H4 (cell line): Measurements from ENCODE around the gene SMG6. TPM values are rescaled to one million over a fixed set of nuclear protein-coding genes. Genes with fewer than 3 reads are reported as not detected.

ENCODE experiments used
- DNase-seq: peaks from one replicate; pipeline ENCODE4 v3.0.0-alpha.2; 2015; ENCODE audit warnings: low spot score
- total RNA-seq: library from RNA; depleted of rRNA; stranded (reverse); fragments of >200 nt; shearing (Covaris generic); gene quantifications from 2 replicates; pipeline ENCODE4 v1.2.3, GENCODE V29; 2014

Gene SMG6
- total RNA-seq, 1 experiment from 2014 or later, result 10.3 TPM

- DNase-seq, result no peak
Observed at GRCh38 chr17:2060681-2061440, 242.7 kb downstream of the SMG6 start.

DNA sequence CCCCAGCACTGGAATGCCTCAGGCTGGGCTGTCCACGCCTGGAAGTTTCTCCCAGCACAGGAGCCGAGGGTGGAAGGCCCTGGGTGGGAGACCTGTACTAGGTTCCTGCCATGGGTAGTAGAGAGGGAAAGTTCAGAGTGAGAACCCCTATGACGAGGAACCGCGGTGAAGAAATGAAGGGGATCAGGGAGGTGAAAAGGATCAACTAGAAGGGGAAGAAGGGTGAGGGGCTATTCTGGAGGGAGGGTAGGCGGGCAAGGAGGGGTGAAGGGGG lies 243.3 kb downstream of the SMG6 start:
- DNase-seq, result no peak

DNA sequence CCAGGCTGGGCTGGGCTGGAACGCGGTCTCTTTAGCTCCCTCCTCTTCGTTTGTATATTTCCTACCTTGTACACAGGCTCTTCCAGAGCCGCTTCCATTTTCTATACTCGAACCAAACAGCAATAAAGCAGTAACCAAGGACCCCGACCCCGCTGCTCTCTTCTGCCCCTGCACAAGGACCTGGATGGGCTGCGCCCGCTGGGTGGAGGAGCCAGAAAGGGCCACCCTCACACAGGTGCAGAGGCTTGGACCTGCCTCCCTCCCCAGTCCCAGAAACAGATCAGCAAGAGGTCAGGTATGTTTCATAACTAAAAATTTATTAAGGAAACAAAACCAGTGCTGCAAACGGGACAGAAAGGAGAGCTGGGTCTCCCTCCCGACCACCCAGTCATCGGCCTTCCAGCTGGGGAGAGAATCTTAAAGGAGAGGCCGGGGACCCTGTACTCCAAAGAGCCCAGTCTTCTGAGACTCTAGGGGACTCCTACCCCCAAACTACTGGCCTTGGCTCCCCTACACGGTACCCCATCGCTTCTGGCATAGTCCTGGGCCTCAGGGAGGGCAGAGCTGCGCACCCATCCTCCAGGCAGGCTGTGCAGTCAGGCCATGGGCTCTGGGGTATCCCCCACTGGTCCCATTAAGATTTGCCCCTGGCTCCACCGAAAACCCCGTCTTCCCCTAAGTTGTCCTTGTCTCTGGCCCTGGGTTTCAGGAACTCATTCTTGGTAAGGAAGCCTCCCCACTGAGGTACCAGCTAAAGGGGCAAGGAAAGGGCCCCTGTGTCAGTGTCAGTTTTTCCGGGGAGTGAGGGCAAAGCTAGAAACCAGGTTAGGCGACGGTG lies 243.8 kb downstream of the SMG6 start:
- no peak for DNase-seq

GRCh38 chr17:2058586-2059546 lies 244.7 kb downstream of the SMG6 start:
- DNase-seq, result no peak

GRCh38 chr17:2057760-2058585 lies 245.6 kb downstream of the SMG6 start:
- no peak for DNase-seq

GRCh38 chr17:2057175-2057759 lies 246.3 kb downstream of the SMG6 start:
- DNase-seq, result no peak

GRCh38 chr17:2056206-2057174 lies 247.1 kb downstream of the SMG6 start:
- no peak for DNase-seq

DNA sequence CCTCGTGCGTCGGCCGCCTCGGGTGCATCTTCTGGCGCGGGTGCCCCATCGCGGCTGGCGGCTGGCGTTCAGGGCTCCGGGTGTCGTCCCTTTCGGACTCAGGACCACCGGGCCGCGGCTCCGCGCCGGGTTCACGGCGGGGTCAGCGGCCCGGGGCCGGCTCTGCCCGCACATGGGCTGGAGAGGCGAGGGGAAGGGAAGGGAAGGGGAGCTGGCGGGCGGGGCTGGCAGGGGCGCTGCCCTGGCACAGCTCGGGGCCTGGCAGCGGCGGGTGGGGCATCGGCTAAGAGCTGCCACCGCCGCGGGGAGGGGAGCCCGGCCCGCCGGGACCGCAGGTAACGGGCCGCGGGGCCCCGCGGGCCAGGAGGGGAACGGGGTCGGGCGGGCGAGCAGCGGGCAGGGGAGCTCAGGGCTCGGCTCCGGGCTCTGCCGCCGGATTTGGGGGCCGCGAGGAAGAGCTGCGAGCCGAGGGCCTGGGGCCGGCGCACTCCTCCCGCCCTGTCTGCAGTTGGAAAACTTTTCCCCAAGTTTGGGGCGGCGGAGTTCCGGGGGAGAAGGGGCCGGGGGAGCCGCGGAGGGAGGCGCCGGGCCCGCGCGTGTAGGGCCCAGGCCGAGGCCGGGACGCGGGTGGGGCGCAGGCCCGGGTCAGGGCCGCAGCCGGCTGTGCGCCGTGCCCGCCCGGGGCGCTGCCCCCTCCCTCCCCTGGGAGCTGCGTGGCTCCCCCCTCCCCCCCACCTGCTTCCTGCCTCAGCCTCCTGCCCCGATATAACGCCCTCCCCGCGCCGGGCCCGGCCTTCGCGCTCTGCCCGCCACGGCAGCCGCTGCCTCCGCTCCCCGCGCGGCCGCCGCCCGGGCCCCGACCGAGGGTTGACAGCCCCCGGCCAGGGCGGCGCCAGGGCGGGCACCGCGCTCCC lies 248.0 kb downstream of the SMG6 start:
- no peak for DNase-seq

GRCh38 chr17:2054512-2055291 lies 248.9 kb downstream of the SMG6 start, which contains the start of gene HIC1:
TSS of gene HIC1 (plus strand) at chr17:2055103. CDS start at chr17:2056691, 1,588 bp downstream.
- no peak for DNase-seq

GRCh38 chr17:2054262-2054511 lies 249.4 kb downstream of the SMG6 start:
- DNase-seq, result no peak

- DNase-seq, result no peak
Observed at GRCh38 chr17:2053380-2054261, 250.0 kb downstream of the SMG6 start.

GRCh38 chr17:2051933-2052559 lies 251.5 kb downstream of the SMG6 start:
- no peak for DNase-seq

GRCh38 chr17:2051061-2051932 lies 252.3 kb downstream of the SMG6 start:
- DNase-seq, result no peak

GRCh38 chr17:2050300-2051060 lies 253.1 kb downstream of the SMG6 start:
- DNase-seq, result no peak
